Measurements from ENCODE around the gene SORCS2. TPM values are rescaled to one million over a fixed set of nuclear protein-coding genes. Genes with fewer than 3 reads are reported as not detected.

The SORCS2 gene
- total RNA-seq, 5 donors from 2014 or later (not counting 1 experiment from before 2014, with no cell fraction given), result 0.22 TPM; not detected in 4

- H3K27ac Mint-ChIP-seq, result no peak overlapping the region
- CTCF ChIA-PET, result no interaction called here
- Histone ChIP-seq H3K27ac (ENCODE audit: low read length) (no peak overlapping the region), H3K27me3 (replicated peaks in 1 of 2; ENCODE audit: control insufficient read depth in 2 of 2, extremely low read depth in 1 of 2, insufficient read depth in 2 of 2, low read length in 1 of 2) (peaks cover 2 to 5% of the 10 kb centered on the region in 2 experiments), H3K4me3 (ENCODE audit: control insufficient read depth in 1 of 2, extremely low read depth in 1 of 2, low read length in 1 of 2) (no peak overlapping the region), H3K9me3 (no peaks in the 10 kb centered on the region), H3K4me1 (ENCODE audit: control insufficient read depth in 1 of 2, extremely low read depth in 1 of 2, insufficient read depth in 2 of 2, low read length in 2 of 2) (peaks cover 0 to 12% of the 10 kb centered on the region in 2 experiments), H3K36me3 (ENCODE audit: control insufficient read depth in 2 of 2, extremely low read depth in 1 of 2, insufficient read depth in 1 of 2, low read length in 1 of 2) (no peaks in the 10 kb centered on the region)
- 47% methylated on average over 2 of the region's 4 CpGs for WGBS (ENCODE audit: insufficient coverage)
- POLR2A ChIA-PET, result no interaction called here
- H3K4me1 Mint-ChIP-seq, result peaks cover 5 to 7% (median 6%) of the 10 kb centered on the region in 3 donors
- H3K27me3 Mint-ChIP-seq, result peaks cover 2 to 9% of the 10 kb centered on the region in 2 donors
- ATAC-seq (replicated peaks in 1 of 4) (no peak), DNase-seq (no peak)
- no peaks in the 10 kb centered on the region for H3K9me3 Mint-ChIP-seq
- no peaks in the 10 kb centered on the region for H3K36me3 Mint-ChIP-seq
- H3K4me3 Mint-ChIP-seq, result no peak overlapping the region
Measured at GRCh38 chr4:7171191-7171900, 21.0 kb upstream of the SORCS2 start.

- H3K4me1 ChIP-seq (ENCODE audit: control insufficient read depth in 1 of 2, extremely low read depth in 1 of 2, insufficient read depth in 2 of 2, low read length in 2 of 2), result peaks cover 0 to 12% of the 10 kb centered on the region in 2 experiments
- H3K36me3 ChIP-seq (ENCODE audit: control insufficient read depth in 2 of 2, extremely low read depth in 1 of 2, insufficient read depth in 1 of 2, low read length in 1 of 2), result no peaks in the 10 kb centered on the region
- no peak overlapping the region for H3K4me3 ChIP-seq (ENCODE audit: control insufficient read depth in 1 of 2, extremely low read depth in 1 of 2, low read length in 1 of 2)
- POLR2A ChIA-PET, result no interaction called here
- H3K27ac ChIP-seq (ENCODE audit: low read length), result no peak overlapping the region
- DNase-seq (no peak), ATAC-seq (replicated peaks in 1 of 4) (no peak)
- peaks cover 2 to 3% of the 10 kb centered on the region in 2 experiments for H3K27me3 ChIP-seq (replicated peaks in 1 of 2; ENCODE audit: control insufficient read depth in 2 of 2, extremely low read depth in 1 of 2, insufficient read depth in 2 of 2, low read length in 1 of 2)
- H3K4me1 Mint-ChIP-seq, result peaks cover 5 to 7% (median 6%) of the 10 kb centered on the region in 3 donors
- H3K27ac Mint-ChIP-seq, result no peak overlapping the region
- H3K4me3 Mint-ChIP-seq, result no peak overlapping the region
- H3K9me3 ChIP-seq, result no peaks in the 10 kb centered on the region
- CTCF ChIA-PET, result no interaction called here
- H3K27me3 Mint-ChIP-seq, result peaks cover 2 to 9% of the 10 kb centered on the region in 2 donors
- 82% methylated on average over 6 of the region's 6 CpGs for WGBS (ENCODE audit: insufficient coverage)
- H3K36me3 Mint-ChIP-seq, result no peaks in the 10 kb centered on the region
- no peaks in the 10 kb centered on the region for H3K9me3 Mint-ChIP-seq
Measured at GRCh38 chr4:7172508-7172907, 19.8 kb upstream of the SORCS2 start.

DNA sequence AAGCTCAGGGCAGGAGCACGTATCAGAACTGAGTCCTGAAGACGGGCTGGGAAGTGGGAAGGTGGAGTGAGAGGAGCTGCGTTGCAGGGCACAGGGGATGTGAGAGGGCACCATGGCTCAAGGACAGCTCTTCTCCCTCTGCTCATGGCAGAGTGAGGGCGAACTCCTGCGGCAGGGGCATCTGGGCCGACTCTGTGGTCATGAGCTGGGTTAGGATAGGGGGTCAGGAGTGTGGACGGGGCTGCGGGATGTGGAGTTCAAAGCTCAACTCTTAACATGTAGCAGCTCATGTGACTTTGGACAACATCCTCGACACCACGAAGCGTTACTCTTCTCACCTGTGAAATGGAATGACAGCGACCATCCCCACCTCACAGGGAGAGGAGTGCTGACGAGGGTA lies 19.4 kb upstream of the SORCS2 start:
- peaks cover 5 to 7% (median 6%) of the 10 kb centered on the region in 3 donors for H3K4me1 Mint-ChIP-seq
- peaks cover 2 to 9% of the 10 kb centered on the region in 2 donors for H3K27me3 Mint-ChIP-seq
- CTCF ChIA-PET, result no interaction called here
- 67% methylated on average over 1 of the region's 13 CpGs for WGBS (ENCODE audit: insufficient coverage)
- no peaks in the 10 kb centered on the region for H3K9me3 Mint-ChIP-seq
- Histone ChIP-seq H3K4me1 (ENCODE audit: control insufficient read depth in 1 of 2, extremely low read depth in 1 of 2, insufficient read depth in 2 of 2, low read length in 2 of 2) (peaks cover 0 to 12% of the 10 kb centered on the region in 2 experiments), H3K27me3 (replicated peaks in 1 of 2; ENCODE audit: control insufficient read depth in 2 of 2, extremely low read depth in 1 of 2, insufficient read depth in 2 of 2, low read length in 1 of 2) (peaks cover 2 to 3% of the 10 kb centered on the region in 2 experiments), H3K4me3 (ENCODE audit: control insufficient read depth in 1 of 2, extremely low read depth in 1 of 2, low read length in 1 of 2) (no peak overlapping the region), H3K27ac (ENCODE audit: low read length) (no peak overlapping the region), H3K36me3 (ENCODE audit: control insufficient read depth in 2 of 2, extremely low read depth in 1 of 2, insufficient read depth in 1 of 2, low read length in 1 of 2) (no peaks in the 10 kb centered on the region), H3K9me3 (no peaks in the 10 kb centered on the region)
- no peaks in the 10 kb centered on the region for H3K36me3 Mint-ChIP-seq
- H3K27ac Mint-ChIP-seq, result no peak overlapping the region
- DNase-seq, result no peak
- no peak overlapping the region for H3K4me3 Mint-ChIP-seq
- ATAC-seq (replicated peaks in 1 of 4), result no peak
- POLR2A ChIA-PET, result no interaction called here

DNA sequence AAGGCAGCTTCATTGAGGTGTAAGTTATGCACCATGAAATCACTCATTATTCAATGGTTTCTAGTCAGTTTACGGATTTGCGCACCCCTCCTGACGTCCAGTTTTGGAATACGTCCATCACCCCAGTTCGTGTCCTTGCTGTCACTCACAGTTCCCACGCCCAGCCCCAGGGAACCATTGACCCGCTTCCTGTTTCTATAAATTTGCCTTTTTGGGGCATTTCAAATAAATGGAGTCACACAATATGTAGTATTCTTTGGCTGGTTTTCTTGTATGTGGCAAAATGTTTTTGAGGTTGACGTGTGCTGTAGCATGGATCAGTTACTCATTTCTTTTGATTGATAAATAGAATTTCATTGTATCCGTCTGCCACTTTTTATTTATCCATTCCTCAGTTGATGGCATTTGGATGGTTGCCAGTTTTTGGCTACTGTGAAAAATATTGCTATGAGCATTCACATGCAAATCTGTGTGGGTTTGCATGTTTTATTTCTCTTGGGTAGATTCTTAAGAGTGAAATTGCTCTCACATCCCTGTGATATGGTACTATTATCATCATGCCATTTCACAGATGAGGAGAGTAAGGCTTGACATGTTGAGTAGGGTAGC lies 18.4 kb upstream of the SORCS2 start:
- Histone ChIP-seq H3K4me1 (ENCODE audit: control insufficient read depth in 1 of 2, extremely low read depth in 1 of 2, insufficient read depth in 2 of 2, low read length in 2 of 2) (peaks cover 0 to 11% of the 10 kb centered on the region in 2 experiments), H3K4me3 (ENCODE audit: control insufficient read depth in 1 of 2, extremely low read depth in 1 of 2, low read length in 1 of 2) (no peak overlapping the region), H3K27me3 (replicated peaks in 1 of 2; ENCODE audit: control insufficient read depth in 2 of 2, extremely low read depth in 1 of 2, insufficient read depth in 2 of 2, low read length in 1 of 2) (peaks cover 2 to 3% of the 10 kb centered on the region in 2 experiments), H3K27ac (ENCODE audit: low read length) (no peak overlapping the region), H3K9me3 (no peaks in the 10 kb centered on the region), H3K36me3 (ENCODE audit: control insufficient read depth in 2 of 2, extremely low read depth in 1 of 2, insufficient read depth in 1 of 2, low read length in 1 of 2) (no peaks in the 10 kb centered on the region)
- H3K36me3 Mint-ChIP-seq, result no peaks in the 10 kb centered on the region
- ChIA-PET POLR2A (no interaction called here), CTCF (no interaction called here)
- H3K4me3 Mint-ChIP-seq, result no peak overlapping the region
- peaks cover 2 to 9% of the 10 kb centered on the region in 2 donors for H3K27me3 Mint-ChIP-seq
- H3K9me3 Mint-ChIP-seq, result no peaks in the 10 kb centered on the region
- H3K4me1 Mint-ChIP-seq, result peaks cover 4 to 5% (median 5%) of the 10 kb centered on the region in 3 donors
- no peak for DNase-seq
- no CpG with 5 or more reads among the region's 9 CpGs for WGBS (ENCODE audit: insufficient coverage)
- no peak overlapping the region for H3K27ac Mint-ChIP-seq
- ATAC-seq (replicated peaks in 1 of 4), result no peak

- H3K27me3 ChIP-seq (replicated peaks in 1 of 2; ENCODE audit: control insufficient read depth in 2 of 2, extremely low read depth in 1 of 2, insufficient read depth in 2 of 2, low read length in 1 of 2), result peaks cover 2 to 5% of the 10 kb centered on the region in 2 experiments
- Mint-ChIP-seq H3K4me1 (peaks cover 2 to 6% (median 4%) of the 10 kb centered on the region in 3 donors), H3K27me3 (peaks cover 11 to 20% of the 10 kb centered on the region in 2 donors), H3K9me3 (peaks cover 5 to 17% (median 8%) of the 10 kb centered on the region in 3 donors), H3K27ac (no peak overlapping the region), H3K4me3 (no peak overlapping the region), H3K36me3 (peaks cover 4% of the 10 kb centered on the region)
- no CpG with 5 or more reads among the region's 1 CpG for WGBS (ENCODE audit: insufficient coverage)
- no peak overlapping the region for H3K4me3 ChIP-seq (ENCODE audit: control insufficient read depth in 1 of 2, extremely low read depth in 1 of 2, low read length in 1 of 2)
- no peaks in the 10 kb centered on the region for H3K9me3 ChIP-seq
- DNase-seq (no peak), ATAC-seq (replicated peaks in 1 of 4) (no peak)
- H3K36me3 ChIP-seq (ENCODE audit: control insufficient read depth in 2 of 2, extremely low read depth in 1 of 2, insufficient read depth in 1 of 2, low read length in 1 of 2), result no peaks in the 10 kb centered on the region
- ChIA-PET POLR2A (no interaction called here), CTCF (interaction anchor here in 1 of 2 donors (0.7 kb wide), 1 partner anchor 25 kb away, joined by 15 read pairs; no protein-coding TSS in a partner anchor)
- no peaks in the 10 kb centered on the region for H3K4me1 ChIP-seq (ENCODE audit: control insufficient read depth in 1 of 2, extremely low read depth in 1 of 2, insufficient read depth in 2 of 2, low read length in 2 of 2)
- H3K27ac ChIP-seq (ENCODE audit: low read length), result no peak overlapping the region
Measured at GRCh38 chr4:7179158-7179557, 13.2 kb upstream of the SORCS2 start.

- peaks cover 0 to 5% of the 10 kb centered on the region in 2 experiments for H3K27me3 ChIP-seq (replicated peaks in 1 of 2; ENCODE audit: control insufficient read depth in 2 of 2, extremely low read depth in 1 of 2, insufficient read depth in 2 of 2, low read length in 1 of 2)
- H3K36me3 ChIP-seq (ENCODE audit: control insufficient read depth in 2 of 2, extremely low read depth in 1 of 2, insufficient read depth in 1 of 2, low read length in 1 of 2), result no peaks in the 10 kb centered on the region
- ChIA-PET POLR2A (no interaction called here), CTCF (no interaction called here)
- Mint-ChIP-seq H3K9me3 (peaks cover 5 to 17% (median 8%) of the 10 kb centered on the region in 3 donors), H3K36me3 (peaks cover 4% of the 10 kb centered on the region), H3K4me3 (no peak overlapping the region), H3K4me1 (peaks cover 2 to 6% (median 4%) of the 10 kb centered on the region in 3 donors), H3K27ac (no peak overlapping the region), H3K27me3 (peaks cover 11 to 20% of the 10 kb centered on the region in 2 donors)
- ATAC-seq (replicated peaks in 1 of 4) (no peak), DNase-seq (no peak)
- no peaks in the 10 kb centered on the region for H3K4me1 ChIP-seq (ENCODE audit: control insufficient read depth in 1 of 2, extremely low read depth in 1 of 2, insufficient read depth in 2 of 2, low read length in 2 of 2)
- 68% methylated on average over 3 of the region's 4 CpGs for WGBS (ENCODE audit: insufficient coverage)
- H3K9me3 ChIP-seq, result no peaks in the 10 kb centered on the region
- no peak overlapping the region for H3K4me3 ChIP-seq (ENCODE audit: control insufficient read depth in 1 of 2, extremely low read depth in 1 of 2, low read length in 1 of 2)
- no peak overlapping the region for H3K27ac ChIP-seq (ENCODE audit: low read length)
Measured at GRCh38 chr4:7180938-7181337, 11.4 kb upstream of the SORCS2 start.
